ENCODE measurements around the gene WDR27.

Gene WDR27

GRCh38 chr6:169574420-169574819 lies 127.4 kb downstream of the WDR27 start:
- H3K27ac Mint-ChIP-seq: no peak overlapping the region
- peaks cover 8% of the 10 kb centered on the region for H3K27me3 Mint-ChIP-seq (ENCODE audit: low read depth, poor library complexity)
- peaks cover 12% of the 10 kb centered on the region for H3K9me3 Mint-ChIP-seq
- no peaks in the 10 kb centered on the region for H3K4me1 Mint-ChIP-seq
- no peak for TF ChIP-seq CTCF (IDR thresholded peaks at IDR 0.05)
- no peak overlapping the region for H3K4me3 Mint-ChIP-seq
- DNase-seq: no peak
- peaks cover 68% of the 10 kb centered on the region for H3K36me3 Mint-ChIP-seq (ENCODE audit: low read depth)

- no peaks in the 10 kb centered on the region for H3K4me1 Mint-ChIP-seq
- no peak overlapping the region for H3K4me3 Mint-ChIP-seq
- peaks cover 62% of the 10 kb centered on the region for H3K36me3 Mint-ChIP-seq (ENCODE audit: low read depth)
- no peak overlapping the region for H3K27ac Mint-ChIP-seq
- H3K27me3 Mint-ChIP-seq (ENCODE audit: low read depth, poor library complexity): peaks cover 8% of the 10 kb centered on the region
- TF ChIP-seq CTCF (IDR thresholded peaks at IDR 0.05): no peak
- peaks cover 10% of the 10 kb centered on the region for H3K9me3 Mint-ChIP-seq
- DNase-seq: no peak
These were observed 127.9 kb downstream of the WDR27 start for GRCh38 chr6:169573883-169574282.

GRCh38 chr6:169571123-169571962 lies 130.5 kb downstream of the WDR27 start:
- Mint-ChIP-seq H3K36me3 (ENCODE audit: low read depth) (peaks cover 41% of the 10 kb centered on the region), H3K4me1 (no peaks in the 10 kb centered on the region), H3K4me3 (no peak overlapping the region), H3K27me3 (ENCODE audit: low read depth, poor library complexity) (peaks cover 2% of the 10 kb centered on the region), H3K9me3 (no peaks in the 10 kb centered on the region), H3K27ac (no peak overlapping the region)
- no peak for TF ChIP-seq CTCF (IDR thresholded peaks at IDR 0.05)
- no peak for DNase-seq

- Mint-ChIP-seq H3K4me1 (no peaks in the 10 kb centered on the region), H3K4me3 (no peak overlapping the region), H3K36me3 (ENCODE audit: low read depth) (peaks cover 56% of the 10 kb centered on the region), H3K9me3 (no peaks in the 10 kb centered on the region), H3K27me3 (ENCODE audit: low read depth, poor library complexity) (no peaks in the 10 kb centered on the region), H3K27ac (no peak overlapping the region)
- DNase-seq: no peak
- TF ChIP-seq CTCF (IDR thresholded peaks at IDR 0.05): no peak
These were observed 133.3 kb downstream of the WDR27 start for GRCh38 chr6:169568314-169569087.

GRCh38 chr6:169567819-169568218 lies 134.0 kb downstream of the WDR27 start:
- Mint-ChIP-seq H3K9me3 (no peaks in the 10 kb centered on the region), H3K27me3 (ENCODE audit: low read depth, poor library complexity) (no peaks in the 10 kb centered on the region), H3K36me3 (ENCODE audit: low read depth) (peaks cover 59% of the 10 kb centered on the region), H3K4me1 (no peaks in the 10 kb centered on the region), H3K27ac (no peak overlapping the region), H3K4me3 (no peak overlapping the region)
- TF ChIP-seq CTCF (IDR thresholded peaks at IDR 0.05): no peak
- no peak for DNase-seq

All from nephron progenitor cell (in vitro differentiated cells).